IPS-NIHi11 (cell line): ENCODE results near the gene GBF1.

Source experiments
- DNase-seq: peaks from one replicate; pipeline ENCODE4 v3.0.0; 2012; ENCODE audit warnings: mixed read lengths, low spot score

Gene GBF1

DNA sequence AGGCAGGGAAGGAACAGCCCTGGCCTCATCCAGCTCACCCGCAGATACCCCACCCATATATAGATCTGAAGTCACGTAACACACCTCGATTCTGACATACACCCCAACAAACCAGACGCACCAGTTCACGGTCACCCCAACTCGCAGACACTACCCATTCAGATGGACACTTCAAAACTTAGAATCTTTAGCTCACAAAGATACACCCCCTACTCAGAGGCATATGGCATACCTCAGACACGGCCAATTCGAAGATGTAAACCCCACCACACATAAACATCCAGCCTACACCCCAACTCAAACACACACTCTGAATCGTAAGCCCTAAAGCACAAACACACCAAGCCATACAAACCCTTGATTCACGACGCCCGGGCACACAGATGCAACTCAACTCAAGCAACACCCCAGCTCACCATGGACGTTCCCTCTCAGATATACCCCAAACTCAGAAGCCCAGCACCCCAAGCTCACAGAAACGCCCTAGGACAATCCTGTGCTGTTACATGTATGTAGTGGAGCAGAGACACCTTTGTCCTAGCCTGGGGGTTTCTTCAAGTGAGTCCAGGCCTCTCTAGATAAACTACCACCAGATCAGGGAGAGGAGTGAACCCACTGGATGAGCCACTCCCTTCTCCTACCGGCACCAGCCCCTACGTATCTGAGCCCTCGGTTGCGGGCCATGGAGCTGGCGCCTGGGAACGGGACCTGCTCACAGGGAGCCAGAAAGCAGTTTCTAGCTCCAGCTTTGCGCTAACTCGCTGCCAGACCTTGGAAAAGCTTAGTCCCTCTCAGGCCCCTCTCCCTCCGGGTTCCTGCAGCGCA lies 164.5 kb downstream of the GBF1 start:
- peak; percentile 34 for DNase-seq

DNA sequence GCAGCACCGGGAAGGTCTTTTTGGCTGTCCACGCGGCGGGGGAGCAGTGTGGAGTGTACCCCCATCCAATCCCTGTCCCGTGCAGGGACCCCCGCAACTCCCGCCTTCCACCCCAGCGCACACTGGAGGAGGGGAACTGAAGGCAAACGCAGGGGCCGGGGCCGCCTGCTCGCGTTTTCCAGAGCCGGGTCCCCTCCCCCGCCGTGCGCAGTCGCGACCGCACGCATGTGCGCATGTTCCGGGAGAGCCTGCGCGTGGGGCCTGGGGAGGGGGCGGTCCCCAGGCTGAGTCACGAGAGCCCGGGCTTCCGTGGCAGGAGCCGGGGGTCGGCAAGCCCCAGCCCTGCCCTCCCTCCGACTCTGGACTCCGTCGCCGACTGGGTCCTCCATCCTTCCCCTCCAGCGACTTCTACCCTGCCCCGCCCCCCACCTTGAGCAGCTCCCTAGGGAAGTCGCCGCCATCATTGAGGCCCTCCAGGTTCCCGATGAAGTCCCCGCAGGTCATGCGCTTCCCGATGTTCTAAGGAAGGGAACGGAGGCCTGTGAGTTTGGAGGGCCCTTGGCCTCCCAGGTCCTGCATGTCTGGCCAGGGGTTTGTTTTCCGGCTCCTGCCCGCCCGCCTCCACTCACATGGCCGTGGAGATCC lies 165.2 kb downstream of the GBF1 start:
- peak; percentile 54 for DNase-seq

DNA sequence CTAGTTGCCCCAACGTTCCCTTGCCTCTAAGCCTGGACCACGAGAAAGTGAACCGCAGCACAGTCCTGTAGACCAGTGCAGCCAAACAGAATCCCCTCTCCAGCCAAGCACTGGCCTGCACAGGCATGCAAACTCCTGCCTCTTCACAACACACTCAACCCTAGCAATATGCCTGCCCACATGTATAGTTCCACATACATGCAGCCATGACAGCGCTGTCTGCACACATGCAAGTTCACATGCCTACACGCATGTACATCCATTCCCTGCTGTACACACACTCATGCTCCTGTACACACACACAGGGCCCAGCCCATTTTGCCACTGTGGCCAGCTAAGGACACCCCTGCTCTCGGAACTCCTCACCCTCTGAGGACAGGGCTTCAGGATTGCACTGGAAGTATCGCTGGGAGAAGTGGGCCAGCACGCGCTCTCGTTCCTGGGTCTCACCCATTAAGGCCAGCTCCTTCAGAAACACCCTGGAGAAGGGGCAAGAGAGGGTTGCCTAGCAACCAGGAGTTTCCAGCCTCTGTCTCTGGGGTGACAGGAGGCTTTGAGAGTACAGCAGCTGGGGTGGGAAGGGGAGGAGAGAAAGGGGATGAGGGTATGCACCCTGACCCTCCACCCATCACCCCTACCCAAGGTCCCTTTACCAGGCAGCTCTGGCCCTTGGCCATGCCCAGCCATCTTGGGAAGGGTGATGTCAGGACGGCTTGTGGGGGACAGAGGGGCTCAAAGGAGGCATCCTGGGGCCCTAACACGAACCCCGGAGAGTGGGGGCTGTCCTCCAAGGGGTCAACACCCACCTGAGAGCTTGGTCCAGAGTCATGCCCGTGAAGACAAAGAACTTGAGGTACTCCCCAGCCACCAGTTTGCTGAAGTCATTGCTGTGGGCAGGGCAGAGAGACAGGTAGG lies 166.3 kb downstream of the GBF1 start:
- DNase-seq: no peak

DNA sequence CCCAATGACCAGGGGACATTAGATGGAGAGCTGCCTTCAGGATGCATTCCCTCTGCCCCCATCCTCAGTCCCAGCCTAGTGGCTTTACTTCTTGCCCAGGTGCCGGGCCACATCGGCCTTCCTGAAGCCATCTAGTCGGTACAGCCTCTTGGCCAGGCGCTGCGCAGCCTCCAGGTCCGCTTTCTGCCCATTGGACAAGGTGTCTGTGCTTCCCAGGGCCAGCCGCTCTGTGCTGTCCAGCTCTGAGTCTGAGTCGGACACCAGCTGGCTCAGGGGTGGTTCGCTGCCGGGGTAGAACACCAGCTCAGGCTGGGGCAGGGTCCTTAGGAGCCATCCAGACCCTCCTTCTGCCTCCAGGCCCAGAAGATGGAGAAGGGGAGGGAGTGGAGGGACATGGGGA lies 167.0 kb downstream of the GBF1 start:
- DNase-seq: no peak

DNA sequence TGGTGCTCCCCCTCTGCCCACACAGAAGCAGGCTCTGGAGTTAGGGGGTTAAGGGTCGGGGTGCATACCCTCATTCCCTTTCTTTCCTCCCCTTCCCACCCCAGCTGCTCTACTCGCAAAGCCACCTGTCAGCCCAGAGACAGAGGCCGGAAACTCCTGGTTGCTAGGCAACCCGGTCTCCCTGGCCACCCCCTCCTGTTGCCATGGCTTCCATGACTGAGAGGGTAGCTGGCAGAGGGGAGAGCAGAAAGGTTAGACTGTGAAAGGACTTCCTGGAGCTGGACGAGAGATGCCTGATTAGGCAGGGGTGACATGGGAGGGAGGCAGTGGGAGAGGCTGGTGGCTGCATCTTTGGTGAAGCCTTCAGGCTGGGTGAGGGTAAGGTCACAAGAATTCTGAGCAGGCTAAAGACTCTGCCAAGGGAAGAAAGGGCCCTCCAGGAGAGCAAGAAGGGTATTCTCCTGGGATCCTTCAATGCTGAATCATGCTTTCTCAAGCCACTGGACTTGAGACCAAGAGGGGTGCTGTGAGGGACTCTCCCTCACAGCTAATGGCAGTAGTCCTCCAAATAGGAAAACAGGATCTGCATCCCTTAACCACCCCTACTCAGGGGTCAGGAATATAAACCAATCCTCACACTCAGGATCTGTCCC lies 167.8 kb downstream of the GBF1 start:
- DNase-seq: peak; percentile 81

DNA sequence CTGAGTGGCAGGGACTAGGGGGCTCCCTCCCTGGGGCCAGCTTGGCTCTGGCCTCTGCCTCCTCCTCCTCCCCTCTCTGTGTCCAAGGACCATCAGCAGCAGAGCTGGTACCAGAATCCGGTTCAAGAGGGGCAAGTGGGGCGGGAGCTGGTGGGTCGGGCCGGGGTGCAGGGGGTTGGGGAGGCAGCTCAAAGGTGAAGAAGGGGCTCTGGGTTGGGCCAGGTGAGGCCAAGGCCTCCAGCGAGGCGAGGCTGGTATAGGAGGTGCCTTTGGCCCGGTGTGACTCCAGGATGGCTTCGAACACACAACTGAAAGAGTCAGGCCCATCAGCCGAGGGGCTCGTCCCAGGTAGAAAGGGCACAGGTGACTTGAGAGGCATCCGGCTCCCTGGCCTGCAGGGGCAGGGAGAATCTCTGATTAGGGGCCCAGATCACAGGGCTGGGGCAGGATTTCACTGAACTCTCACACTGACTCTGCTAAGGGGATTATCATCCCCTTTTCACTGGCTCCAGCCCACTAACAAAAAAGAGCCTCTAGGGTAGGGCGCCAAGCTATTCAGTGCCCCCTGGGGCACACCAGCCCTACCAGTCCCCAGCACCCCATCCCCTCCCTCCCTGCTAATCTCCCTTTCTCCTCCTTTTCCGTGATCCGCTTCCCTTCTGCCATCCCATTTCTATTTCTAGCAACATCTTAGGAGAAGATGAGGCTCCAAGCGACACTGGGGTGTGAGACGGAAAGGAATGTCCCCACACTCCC lies 168.7 kb downstream of the GBF1 start:
- DNase-seq: no peak

DNA sequence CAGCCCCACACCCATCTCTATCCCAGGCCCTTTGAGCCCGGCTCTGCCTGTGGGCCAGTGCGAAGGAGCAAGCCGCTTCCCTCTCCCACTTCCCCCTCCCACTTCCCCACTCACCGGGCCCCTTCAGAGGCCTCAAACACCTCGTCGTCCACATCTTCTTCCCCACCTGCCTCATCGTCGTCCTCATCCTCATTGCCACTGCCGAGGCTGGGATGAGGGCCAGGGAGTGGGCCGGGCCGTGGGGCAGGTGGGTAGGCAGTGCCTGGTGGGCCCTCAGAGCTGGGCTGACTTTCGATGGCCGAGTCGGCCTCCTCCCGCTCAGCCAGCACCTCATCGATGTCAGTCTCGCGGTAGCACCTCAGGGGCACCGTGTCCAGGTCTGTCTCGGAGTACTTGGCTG lies 169.4 kb downstream of the GBF1 start:
- no peak for DNase-seq

DNA sequence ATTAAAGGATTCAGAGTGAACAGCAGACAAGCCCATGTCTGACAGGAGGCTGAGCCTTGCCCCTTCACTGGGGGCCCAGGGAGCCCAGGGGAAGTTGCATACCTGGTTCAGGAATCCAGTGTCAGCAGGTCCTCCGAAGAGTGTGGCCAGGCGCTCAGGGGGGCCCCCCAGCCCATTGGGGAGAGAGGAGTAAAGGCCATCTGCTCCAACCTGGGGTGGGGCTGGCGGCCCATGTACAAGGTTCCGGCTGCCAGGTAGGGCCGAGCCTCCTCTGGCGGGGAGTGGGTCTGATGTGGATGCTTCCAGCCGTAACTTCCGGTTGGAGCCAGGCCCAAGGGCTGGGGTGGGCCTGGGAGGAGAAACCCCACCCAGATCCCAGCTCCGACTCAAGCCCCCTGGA lies 171.0 kb downstream of the GBF1 start:
- no peak for DNase-seq

DNA sequence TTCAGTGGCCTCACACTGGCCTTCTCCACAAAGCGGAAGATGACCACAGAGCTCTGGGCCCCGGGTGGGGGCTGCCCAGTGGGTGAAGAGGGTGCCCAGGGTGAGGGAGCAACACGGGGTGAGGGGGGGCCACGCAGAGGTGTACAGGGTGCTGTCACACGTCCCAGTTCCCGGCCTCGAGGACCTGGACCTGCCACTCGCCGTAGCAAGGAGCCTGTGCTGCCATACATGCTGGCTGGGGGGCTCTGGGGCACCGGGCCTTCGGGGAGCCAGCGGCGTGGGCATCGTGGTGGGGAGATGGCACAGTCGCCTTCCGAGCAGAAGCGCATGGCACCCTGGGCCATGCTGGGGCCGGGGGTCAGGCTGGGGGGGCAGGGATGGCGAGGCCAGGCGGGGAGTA lies 171.4 kb downstream of the GBF1 start:
- DNase-seq: no peak

DNA sequence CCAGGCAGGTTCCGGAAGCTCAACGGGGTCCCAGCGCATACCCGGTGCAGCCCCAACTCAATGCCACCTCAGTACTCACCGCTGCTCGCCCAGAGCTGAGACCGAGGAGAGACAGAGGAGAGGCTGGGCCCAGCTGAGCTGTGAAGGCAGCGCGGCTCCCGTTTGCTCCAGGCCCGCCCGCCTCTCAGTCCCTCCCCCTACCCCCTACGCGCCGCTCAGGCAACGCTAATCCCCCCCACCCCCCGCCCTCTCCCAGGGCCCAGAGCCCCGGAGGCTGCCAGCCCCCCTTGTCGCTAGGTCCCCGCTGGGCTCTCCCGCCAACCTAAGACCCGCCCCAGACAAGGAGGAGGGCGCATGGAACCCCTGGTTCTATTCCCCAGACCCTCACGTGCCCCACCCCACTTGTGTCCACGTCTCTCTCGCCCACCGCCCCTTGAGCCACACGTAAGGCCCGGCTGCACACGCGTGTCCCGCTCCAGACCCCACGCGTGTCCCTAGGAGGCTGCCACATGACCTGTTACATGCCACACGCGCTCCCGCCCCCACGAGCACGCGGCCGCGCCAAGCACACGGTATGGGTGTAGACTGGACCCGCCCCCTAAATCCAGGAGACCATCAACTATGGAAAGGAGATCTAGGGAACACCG lies 173.4 kb downstream of the GBF1 start, which contains the start of gene PSD:
PSD (minus strand) TSS at position 164 of the 647 bp plus-strand sequence. CDS start 1,747 bp downstream, outside the sequence.
- peak; percentile 64 for DNase-seq

DNA sequence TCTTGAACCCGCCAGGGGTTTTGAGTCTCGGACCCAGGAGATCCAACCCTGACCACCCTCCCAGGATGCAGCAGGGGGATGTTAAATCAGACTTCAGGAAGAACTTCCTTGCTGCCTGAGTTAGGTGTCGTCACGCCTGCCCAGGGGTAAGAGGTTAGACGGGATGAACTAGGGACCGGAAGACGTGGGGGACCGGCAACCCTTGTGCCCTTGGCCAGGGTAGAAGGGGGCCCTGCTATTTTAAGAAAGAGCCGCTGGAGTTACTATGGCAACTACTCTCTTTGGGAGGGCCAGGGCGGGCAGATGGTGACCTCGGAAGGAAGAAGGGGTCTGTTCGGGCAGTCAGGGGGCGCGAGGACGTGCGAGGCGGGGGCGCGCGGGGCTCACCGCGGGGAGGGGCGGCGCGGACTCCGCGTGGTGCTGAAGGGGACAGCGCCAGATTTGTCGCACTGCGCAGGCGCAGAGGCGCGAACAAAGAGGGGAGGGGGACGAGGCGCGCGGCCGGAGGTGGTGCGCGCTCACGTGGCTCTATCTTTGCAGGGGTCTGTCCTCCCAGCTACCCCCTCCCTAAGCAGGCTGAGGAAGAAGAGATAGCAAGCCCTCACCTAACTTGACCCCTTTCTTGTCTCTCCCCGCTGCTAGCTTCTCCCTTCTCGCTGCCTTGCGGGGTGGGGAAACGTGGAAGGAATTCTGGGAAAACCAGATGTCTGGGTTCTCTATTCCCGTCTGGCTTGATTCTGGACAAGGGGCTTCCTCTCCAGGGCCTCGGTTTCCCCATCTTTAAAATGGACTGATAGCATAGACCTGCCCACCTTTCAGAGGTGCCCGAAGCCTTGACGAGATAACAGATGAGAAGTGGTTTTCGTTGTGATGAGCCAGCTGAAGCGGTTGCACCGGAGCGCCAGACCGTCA lies 174.2 kb downstream of the GBF1 start:
- peak; percentile 85 for DNase-seq

DNA sequence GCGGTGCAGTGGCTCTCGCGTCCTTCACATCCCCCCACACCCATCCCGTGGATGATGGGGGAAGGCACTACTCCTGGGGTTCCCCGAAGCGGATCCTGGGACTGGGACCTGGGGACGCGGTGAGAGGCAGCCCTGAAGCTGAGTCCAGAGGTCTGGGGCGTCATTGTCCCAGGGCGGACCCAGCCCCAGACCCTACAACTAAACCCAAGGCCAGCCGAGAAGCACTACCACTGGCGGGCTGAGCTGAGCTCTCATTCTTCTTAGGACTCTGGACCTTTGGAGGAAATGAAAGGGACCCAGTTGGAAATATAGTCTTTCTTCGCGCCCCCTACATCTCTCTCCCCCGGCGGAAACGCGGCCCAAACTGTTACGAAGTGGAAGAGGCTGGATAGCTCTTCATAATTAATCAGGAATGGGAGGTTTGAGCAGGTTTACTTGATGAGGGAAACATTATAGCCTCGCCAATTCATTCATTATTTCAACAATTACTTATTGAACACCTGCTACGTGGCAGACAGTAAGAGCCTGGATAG lies 174.9 kb downstream of the GBF1 start:
- no peak for DNase-seq

DNA sequence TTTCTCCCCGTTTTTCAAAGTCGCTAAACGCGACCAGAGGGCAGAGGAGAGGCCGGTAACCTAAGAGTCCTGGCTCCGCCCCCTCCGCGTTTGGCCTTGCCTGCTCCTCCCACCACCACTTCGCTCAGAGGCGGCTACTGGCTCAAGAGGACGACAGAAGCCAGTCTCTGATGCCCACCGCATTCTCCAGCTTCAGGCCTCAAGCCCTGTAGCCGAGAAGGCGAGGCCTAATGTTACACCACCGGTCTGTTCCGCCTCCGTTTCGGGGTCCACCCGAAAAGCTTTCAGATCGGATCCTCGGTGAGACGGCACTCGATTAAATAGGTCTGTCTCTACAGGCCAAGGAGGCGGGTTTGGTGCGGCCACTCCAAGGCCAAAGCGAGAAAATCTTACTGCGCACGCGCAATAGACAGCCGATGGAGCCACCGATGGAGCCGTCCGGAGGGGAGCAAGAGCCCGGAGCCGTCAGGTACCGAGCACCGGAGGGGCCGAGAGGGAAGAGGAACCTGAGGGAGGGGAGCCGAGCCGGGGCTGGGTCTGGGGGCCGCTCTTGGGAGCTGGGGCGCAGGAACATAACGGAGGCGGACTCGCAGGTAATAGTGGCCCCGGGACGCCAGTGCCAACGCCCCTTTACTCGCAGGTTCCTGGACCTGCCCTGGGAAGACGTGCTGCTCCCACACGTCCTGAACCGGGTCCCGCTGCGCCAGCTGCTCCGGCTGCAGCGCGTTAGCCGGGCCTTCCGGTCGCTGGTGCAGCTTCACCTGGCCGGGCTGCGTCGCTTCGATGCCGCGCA lies 175.6 kb downstream of the GBF1 start, which contains the start of gene FBXL15:
FBXL15 (plus strand) TSS at position 123 of the 793 bp plus-strand sequence; CDS start at position 417, 294 bp downstream.
- peak; percentile 92 for DNase-seq

DNA sequence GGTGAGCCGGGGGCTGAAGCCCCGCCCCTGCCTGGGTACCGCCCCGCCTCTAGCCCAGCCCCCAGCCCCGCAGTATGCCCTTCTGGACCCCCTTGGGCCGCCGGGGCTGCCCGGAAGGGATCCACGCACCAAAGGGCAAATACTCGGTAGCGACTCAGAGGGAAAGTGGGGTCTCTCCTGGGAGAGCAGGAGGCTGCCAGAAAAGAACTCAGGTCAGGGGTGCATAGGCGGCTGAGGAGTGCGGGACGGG lies 176.1 kb downstream of the GBF1 start:
- DNase-seq: no peak

DNA sequence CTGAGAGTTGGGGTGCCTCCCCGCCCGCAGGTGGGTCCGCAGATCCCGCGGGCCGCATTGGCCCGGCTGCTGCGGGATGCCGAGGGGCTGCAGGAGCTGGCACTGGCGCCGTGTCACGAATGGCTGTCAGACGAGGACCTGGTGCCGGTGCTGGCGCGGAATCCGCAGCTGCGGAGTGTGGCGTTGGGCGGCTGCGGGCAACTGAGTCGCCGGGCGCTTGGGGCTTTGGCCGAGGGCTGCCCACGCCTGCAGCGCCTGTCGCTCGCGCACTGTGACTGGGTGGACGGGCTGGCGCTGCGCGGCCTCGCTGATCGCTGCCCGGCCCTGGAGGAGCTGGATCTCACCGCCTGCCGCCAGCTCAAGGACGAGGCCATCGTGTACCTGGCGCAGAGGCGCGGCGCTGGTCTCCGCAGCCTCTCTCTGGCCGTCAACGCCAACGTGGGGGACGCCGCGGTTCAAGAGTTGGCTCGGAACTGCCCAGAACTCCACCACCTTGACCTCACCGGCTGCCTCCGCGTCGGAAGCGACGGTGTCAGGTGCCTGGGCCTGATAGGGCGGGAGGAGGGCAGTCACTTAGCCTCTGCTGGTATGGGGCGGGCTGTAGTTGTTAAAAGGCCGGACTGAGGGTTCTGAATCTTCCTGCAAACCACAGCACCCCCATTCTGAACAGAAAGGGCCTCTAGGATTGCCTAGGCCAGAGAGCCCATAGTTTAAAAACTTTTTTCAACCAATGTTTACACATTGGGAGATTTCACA lies 176.6 kb downstream of the GBF1 start:
- peak; percentile 37 for DNase-seq

DNA sequence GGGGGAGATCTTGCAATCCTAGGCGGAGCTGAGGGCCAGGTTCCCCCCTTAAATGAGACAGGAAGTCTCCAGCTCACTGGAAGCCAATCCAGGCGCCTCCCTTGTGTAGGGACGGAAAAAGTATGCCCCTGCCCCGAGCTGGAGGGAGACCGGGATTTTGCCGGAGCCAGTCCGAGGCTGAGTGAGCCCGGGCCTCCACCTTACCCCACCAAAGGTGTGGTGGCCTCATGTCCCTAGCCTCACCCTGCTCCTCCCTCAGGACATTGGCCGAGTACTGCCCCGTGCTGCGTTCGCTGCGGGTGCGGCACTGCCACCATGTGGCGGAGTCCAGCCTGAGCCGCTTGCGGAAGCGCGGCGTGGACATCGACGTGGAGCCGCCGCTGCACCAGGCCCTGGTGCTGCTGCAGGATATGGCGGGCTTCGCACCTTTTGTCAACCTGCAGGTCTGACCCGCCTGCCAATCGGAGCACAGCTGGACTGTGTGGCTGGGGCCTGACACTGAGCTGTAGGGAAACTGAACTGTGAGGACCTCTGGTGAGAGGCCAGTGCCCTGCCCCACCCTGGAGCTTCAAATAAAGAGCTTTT lies 177.3 kb downstream of the GBF1 start:
- peak; percentile 78 for DNase-seq

DNA sequence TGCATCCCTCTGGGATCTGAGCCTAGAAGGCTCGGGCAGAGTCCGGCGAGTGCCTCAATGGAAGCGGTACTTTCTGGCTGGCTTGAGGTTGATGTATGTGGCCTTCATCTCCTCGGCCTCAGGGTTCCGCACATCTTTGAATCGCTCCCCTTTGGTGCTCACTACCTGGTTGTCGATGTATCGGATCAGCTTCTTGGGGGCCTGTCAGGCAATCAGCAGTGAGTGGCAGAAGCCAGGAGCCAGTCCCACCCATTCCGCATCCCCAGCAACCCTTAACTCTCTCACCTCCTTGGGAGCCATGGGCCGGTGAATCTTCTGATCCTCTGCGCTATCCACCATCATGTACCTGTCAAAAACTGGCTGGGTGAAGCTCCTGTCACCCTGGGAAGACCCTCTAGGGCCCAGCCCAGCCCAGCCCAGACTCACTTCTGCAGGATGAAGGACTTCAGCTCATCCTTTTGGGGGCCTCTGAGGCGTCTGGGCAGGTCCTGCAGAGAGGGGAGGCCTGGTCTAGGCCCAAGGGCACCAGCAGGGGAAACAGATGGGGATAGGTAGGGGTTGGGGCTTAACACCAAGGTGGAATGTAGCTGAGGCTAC lies 178.1 kb downstream of the GBF1 start:
- no peak for DNase-seq
